ENCODE results near the gene SQSTM1.

- TF ChIP-seq RAD21 (conservative IDR thresholded peaks at IDR 0.05 in 1 of 2, IDR thresholded peaks at IDR 0.05 in 1 of 2) (peak; percentile 19 to 47; a peak in 3 of 5 replicates), HDAC2 (IDR thresholded peaks at IDR 0.05) (no peak), CTCF (IDR thresholded peaks at IDR 0.05) (peak; percentile 30; the same call in 1 of the 3 replicates), NR3C1 (IDR thresholded peaks at IDR 0.05) (no peak), EP300 (IDR thresholded peaks at IDR 0.05) (no peak), ZC3H11A (IDR thresholded peaks at IDR 0.05) (no peak), KDM1A (IDR thresholded peaks at IDR 0.05; ENCODE audit: low read depth) (no peak), JUN (IDR thresholded peaks at IDR 0.05) (no peak), ZNF302 (CRISPR knock-in tag; IDR thresholded peaks at IDR 0.05) (no peak), CHD2 (IDR thresholded peaks at IDR 0.05; ENCODE audit: low read length, partially characterized antibody) (no peak)
- TF ChIP-seq, protein P1, sequence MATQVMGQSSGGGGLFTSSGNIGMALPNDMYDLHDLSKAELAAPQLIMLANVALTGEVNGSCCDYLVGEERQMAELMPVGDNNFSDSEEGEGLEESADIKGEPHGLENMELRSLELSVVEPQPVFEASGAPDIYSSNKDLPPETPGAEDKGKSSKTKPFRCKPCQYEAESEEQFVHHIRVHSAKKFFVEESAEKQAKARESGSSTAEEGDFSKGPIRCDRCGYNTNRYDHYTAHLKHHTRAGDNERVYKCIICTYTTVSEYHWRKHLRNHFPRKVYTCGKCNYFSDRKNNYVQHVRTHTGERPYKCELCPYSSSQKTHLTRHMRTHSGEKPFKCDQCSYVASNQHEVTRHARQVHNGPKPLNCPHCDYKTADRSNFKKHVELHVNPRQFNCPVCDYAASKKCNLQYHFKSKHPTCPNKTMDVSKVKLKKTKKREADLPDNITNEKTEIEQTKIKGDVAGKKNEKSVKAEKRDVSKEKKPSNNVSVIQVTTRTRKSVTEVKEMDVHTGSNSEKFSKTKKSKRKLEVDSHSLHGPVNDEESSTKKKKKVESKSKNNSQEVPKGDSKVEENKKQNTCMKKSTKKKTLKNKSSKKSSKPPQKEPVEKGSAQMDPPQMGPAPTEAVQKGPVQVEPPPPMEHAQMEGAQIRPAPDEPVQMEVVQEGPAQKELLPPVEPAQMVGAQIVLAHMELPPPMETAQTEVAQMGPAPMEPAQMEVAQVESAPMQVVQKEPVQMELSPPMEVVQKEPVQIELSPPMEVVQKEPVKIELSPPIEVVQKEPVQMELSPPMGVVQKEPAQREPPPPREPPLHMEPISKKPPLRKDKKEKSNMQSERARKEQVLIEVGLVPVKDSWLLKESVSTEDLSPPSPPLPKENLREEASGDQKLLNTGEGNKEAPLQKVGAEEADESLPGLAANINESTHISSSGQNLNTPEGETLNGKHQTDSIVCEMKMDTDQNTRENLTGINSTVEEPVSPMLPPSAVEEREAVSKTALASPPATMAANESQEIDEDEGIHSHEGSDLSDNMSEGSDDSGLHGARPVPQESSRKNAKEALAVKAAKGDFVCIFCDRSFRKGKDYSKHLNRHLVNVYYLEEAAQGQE (IDR thresholded peaks at IDR 0.05), result no peak
- TF ChIP-seq, protein P2, sequence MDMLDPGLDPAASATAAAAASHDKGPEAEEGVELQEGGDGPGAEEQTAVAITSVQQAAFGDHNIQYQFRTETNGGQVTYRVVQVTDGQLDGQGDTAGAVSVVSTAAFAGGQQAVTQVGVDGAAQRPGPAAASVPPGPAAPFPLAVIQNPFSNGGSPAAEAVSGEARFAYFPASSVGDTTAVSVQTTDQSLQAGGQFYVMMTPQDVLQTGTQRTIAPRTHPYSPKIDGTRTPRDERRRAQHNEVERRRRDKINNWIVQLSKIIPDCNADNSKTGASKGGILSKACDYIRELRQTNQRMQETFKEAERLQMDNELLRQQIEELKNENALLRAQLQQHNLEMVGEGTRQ (IDR thresholded peaks at IDR 0.05), result no peak
- TF ChIP-seq, protein P3, sequence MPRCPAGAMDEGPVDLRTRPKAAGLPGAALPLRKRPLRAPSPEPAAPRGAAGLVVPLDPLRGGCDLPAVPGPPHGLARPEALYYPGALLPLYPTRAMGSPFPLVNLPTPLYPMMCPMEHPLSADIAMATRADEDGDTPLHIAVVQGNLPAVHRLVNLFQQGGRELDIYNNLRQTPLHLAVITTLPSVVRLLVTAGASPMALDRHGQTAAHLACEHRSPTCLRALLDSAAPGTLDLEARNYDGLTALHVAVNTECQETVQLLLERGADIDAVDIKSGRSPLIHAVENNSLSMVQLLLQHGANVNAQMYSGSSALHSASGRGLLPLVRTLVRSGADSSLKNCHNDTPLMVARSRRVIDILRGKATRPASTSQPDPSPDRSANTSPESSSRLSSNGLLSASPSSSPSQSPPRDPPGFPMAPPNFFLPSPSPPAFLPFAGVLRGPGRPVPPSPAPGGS (IDR thresholded peaks at IDR 0.05), result no peak
Observed at GRCh38 chr5:179870403-179870903, 49.7 kb downstream of the SQSTM1 start.
